Measurements from ENCODE around the gene KRTAP10-6. TPM values are rescaled to one million over a fixed set of nuclear protein-coding genes. Genes with fewer than 3 reads are reported as not detected.
"Not testable (repeated sequence)": the region's sequence is repeated elsewhere in the genome, so short reads cannot be mapped to it uniquely, and the experiment has no call there.

The KRTAP10-6 gene
- total RNA-seq, 2 experiments from 2014 or later = not detected

- Mint-ChIP-seq H3K27ac (no peak overlapping the region), H3K27me3 (peaks cover 35% of the 10 kb centered on the region), H3K4me1 (peaks cover 14% of the 10 kb centered on the region), H3K9me3 (ENCODE audit: low read depth) (peaks cover 21% of the 10 kb centered on the region), H3K36me3 (peaks cover 9% of the 10 kb centered on the region), H3K4me3 (no peak overlapping the region)
- CTCF ChIA-PET = interaction anchor here (0.9 to 1.1 kb wide), 2 partner anchors 73 to 210 kb away, joined by 4 read pairs; no protein-coding TSS in a partner anchor
- ATAC-seq (peak; percentile 83), DNase-seq (peak; percentile 72)
Measured at GRCh38 chr21:44583800-44584147, 8.5 kb downstream of the KRTAP10-6 start.

- Mint-ChIP-seq H3K36me3 (peaks cover 9% of the 10 kb centered on the region), H3K4me3 (no peak overlapping the region), H3K9me3 (ENCODE audit: low read depth) (peaks cover 22% of the 10 kb centered on the region), H3K27me3 (peaks cover 34% of the 10 kb centered on the region), H3K27ac (no peak overlapping the region), H3K4me1 (peaks cover 14% of the 10 kb centered on the region)
- ATAC-seq (no peak), DNase-seq (no peak)
- CTCF ChIA-PET = interaction anchor here (0.9 to 1.1 kb wide), 2 partner anchors 73 to 210 kb away, joined by 4 read pairs; no protein-coding TSS in a partner anchor
Measured at GRCh38 chr21:44583089-44583799, 9.1 kb downstream of the KRTAP10-6 start.

DNA sequence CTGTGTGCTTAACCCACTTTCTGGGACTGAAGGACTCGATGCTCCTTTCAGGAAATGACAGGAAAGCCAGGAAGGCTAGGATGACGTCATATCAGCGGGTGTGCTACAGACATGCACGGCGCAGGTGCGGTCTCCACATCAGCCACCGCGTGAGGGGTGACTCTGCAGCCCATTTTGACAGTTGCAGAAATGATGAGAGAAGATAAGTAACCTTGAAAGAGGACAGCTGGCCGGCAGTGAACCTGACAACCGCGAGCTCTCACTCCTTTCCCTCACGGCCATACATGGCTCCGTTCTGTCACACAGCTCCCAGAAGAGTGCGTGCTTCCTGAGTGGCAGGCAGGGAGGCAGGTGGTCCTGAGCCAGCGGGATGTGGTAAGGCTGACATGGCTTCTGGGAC is 10.2 kb downstream of the KRTAP10-6 start:
- no peak overlapping the region for H3K4me3 Mint-ChIP-seq
- ATAC-seq (no peak), DNase-seq (no peak)
- H3K4me1 Mint-ChIP-seq = peaks cover 14% of the 10 kb centered on the region
- peaks cover 25% of the 10 kb centered on the region for H3K27me3 Mint-ChIP-seq
- CTCF ChIA-PET = no interaction called here
- peaks cover 32% of the 10 kb centered on the region for H3K9me3 Mint-ChIP-seq (ENCODE audit: low read depth)
- no peak overlapping the region for H3K27ac Mint-ChIP-seq
- peaks cover 15% of the 10 kb centered on the region for H3K36me3 Mint-ChIP-seq

DNA sequence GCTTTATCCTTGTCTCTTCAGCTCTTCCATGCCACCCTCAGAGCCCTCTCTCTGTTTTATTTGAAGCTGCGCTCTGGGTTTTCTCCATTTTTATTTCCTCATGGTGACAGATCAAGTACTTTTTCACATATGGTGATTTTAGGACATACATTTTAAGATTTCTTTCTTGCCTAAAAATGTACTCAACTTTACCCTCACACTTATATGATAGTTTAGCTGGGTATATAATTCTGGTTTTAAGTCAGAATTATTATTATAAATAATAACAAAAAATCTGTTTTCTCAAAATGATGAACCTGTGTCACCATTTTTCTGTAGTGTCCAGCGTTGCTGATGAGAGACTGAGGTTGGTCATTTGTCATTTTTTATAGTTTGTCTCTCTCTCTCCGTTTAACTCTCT is 11.1 kb downstream of the KRTAP10-6 start:
- Mint-ChIP-seq H3K9me3 (ENCODE audit: low read depth) (peaks cover 32% of the 10 kb centered on the region), H3K4me3 (no peak overlapping the region), H3K27ac (no peak overlapping the region), H3K27me3 (peaks cover 16% of the 10 kb centered on the region), H3K36me3 (peaks cover 15% of the 10 kb centered on the region), H3K4me1 (peaks cover 14% of the 10 kb centered on the region)
- ATAC-seq (no peak), DNase-seq (no peak)
- CTCF ChIA-PET = interaction anchor here (1.1 to 1.8 kb wide), 2 partner anchors 70 to 213 kb away, joined by 3 to 4 read pairs; no protein-coding TSS in a partner anchor

- peaks cover 15% of the 10 kb centered on the region for H3K36me3 Mint-ChIP-seq
- not testable (repeated sequence) for H3K27me3 Mint-ChIP-seq, H3K27ac Mint-ChIP-seq, H3K4me3 Mint-ChIP-seq, DNase-seq, ATAC-seq
- CTCF ChIA-PET = interaction anchor here (1.8 kb wide), 1 partner anchor 213 kb away, joined by 4 read pairs; no protein-coding TSS in a partner anchor
- H3K4me1 Mint-ChIP-seq = peaks cover 14% of the 10 kb centered on the region
- H3K9me3 Mint-ChIP-seq (ENCODE audit: low read depth) = peaks cover 34% of the 10 kb centered on the region
Measured at GRCh38 chr21:44580231-44580821, 12.0 kb downstream of the KRTAP10-6 start, which contains the start of gene KRTAP10-5. KRTAP10-5 (minus strand) TSS chr21:44580604; CDS start chr21:44580578, 26 bp downstream.

DNA sequence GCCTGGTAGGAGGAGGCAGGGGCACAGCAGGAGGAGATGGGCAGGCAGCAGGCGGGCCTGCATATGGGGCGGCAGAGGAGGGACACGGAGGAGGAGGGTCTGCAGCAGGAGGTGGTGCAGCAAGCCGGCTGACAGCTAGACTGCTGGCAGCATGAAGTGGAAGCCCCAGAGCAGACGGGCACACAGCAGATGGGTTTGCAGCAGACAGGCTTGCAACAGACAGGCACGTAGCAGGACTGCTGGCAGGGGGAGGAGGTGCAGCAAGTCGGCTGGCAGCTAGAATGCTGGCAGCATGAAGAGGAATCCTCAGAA is 12.5 kb downstream of the KRTAP10-6 start:
- H3K4me1 Mint-ChIP-seq = peaks cover 14% of the 10 kb centered on the region
- H3K27me3 Mint-ChIP-seq = peaks cover 7% of the 10 kb centered on the region
- DNase-seq (no peak), ATAC-seq (no peak)
- peaks cover 34% of the 10 kb centered on the region for H3K9me3 Mint-ChIP-seq (ENCODE audit: low read depth)
- no peak overlapping the region for H3K4me3 Mint-ChIP-seq
- no peak overlapping the region for H3K27ac Mint-ChIP-seq
- peaks cover 15% of the 10 kb centered on the region for H3K36me3 Mint-ChIP-seq
- CTCF ChIA-PET = interaction anchor here (1.8 kb wide), 1 partner anchor 214 kb away, joined by 4 read pairs; no protein-coding TSS in a partner anchor

- Mint-ChIP-seq H3K9me3 (ENCODE audit: low read depth) (peaks cover 34% of the 10 kb centered on the region), H3K27ac (no peak overlapping the region)
- DNase-seq = peak; percentile 11
Measured at GRCh38 chr21:44579056-44579832, 13.1 kb downstream of the KRTAP10-6 start.

GRCh38 chr21:44578371-44579055 is 13.8 kb downstream of the KRTAP10-6 start:
- Mint-ChIP-seq H3K9me3 (ENCODE audit: low read depth) (peaks cover 34% of the 10 kb centered on the region), H3K27me3 (peaks cover 3% of the 10 kb centered on the region), H3K4me3 (no peak overlapping the region), H3K36me3 (peaks cover 15% of the 10 kb centered on the region), H3K27ac (no peak overlapping the region), H3K4me1 (peaks cover 4% of the 10 kb centered on the region)
- DNase-seq (peak; percentile 33), ATAC-seq (no peak)
- CTCF ChIA-PET = no interaction called here

More at GRCh38 chr21:44579056-44579832, 13.1 kb downstream of the KRTAP10-6 start:
- ATAC-seq = no peak
- Mint-ChIP-seq H3K36me3 (peaks cover 15% of the 10 kb centered on the region), H3K27me3 (peaks cover 5% of the 10 kb centered on the region), H3K4me3 (no peak overlapping the region), H3K4me1 (peaks cover 11% of the 10 kb centered on the region)
- CTCF ChIA-PET = interaction anchor here (1.8 kb wide), 1 partner anchor 214 kb away, joined by 4 read pairs; no protein-coding TSS in a partner anchor

DNA sequence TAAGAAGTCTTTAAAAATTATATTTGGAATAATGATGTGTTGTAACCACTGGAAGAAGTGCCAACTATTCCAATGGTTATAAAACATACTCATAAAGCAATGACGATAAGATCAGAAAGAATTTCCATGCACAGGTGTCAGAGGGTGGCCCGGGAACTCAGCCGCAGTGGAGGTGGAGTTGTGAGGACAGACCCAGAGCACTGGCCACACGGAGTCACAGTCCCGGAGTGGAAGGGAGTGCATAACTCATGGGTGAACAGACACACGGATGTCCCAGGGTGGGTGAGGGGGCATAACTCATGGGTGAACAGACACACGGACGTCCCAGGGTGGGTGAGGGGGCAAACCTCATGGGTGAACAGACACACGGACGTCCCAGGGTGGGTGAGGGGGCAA is 16.3 kb downstream of the KRTAP10-6 start:
- Mint-ChIP-seq H3K9me3 (ENCODE audit: low read depth) (peaks cover 24% of the 10 kb centered on the region), H3K4me1 (no peaks in the 10 kb centered on the region), H3K36me3 (peaks cover 12% of the 10 kb centered on the region), H3K27me3 (peaks cover 3% of the 10 kb centered on the region), H3K4me3 (no peak overlapping the region), H3K27ac (no peak overlapping the region)
- no peak for ATAC-seq
- CTCF ChIA-PET = no interaction called here
- peak; percentile 12 for DNase-seq

DNA sequence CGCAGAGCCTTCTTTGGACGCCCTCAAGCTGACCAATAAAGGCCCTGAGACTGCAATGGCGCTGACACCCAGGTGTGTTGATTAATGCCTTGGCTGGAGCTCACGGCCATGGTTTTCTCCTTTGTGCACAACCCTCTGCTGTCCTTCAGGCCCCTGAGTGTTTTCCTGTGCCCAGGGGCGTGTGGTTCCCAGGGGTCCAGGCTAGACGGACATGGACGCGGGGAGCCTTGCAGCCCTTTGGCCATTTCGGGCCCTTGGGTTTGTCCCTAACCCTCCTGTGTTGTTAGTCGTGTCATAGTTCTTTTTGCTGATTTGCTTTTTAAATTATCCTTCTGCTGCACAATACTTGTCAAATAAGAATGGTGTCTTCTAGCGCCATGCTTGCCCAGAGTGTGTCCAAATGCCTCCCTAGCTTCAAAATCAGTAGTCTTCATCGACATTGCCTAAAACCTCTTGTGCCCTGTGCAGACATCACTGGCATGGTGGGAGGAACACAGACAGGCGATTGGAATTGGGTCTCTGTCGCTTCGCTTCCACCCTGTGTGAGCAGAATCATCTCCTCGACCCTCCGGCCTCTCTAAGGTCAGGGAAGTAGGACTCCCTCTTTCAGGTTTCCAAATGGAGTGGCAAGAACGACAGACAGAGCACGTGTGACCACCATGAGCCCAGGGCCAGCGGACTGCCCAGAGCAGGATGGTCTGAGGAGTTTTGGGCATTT is 16.8 kb downstream of the KRTAP10-6 start:
- DNase-seq (peak; percentile 25), ATAC-seq (no peak)
- Mint-ChIP-seq H3K4me3 (no peak overlapping the region), H3K27ac (no peak overlapping the region), H3K27me3 (peaks cover 3% of the 10 kb centered on the region), H3K9me3 (ENCODE audit: low read depth) (peaks cover 21% of the 10 kb centered on the region), H3K4me1 (no peaks in the 10 kb centered on the region), H3K36me3 (peaks cover 11% of the 10 kb centered on the region)
- CTCF ChIA-PET = interaction anchor here (1.0 to 1.1 kb wide), 2 partner anchors 28 to 218 kb away, joined by 3 to 5 read pairs; no protein-coding TSS in a partner anchor

DNA sequence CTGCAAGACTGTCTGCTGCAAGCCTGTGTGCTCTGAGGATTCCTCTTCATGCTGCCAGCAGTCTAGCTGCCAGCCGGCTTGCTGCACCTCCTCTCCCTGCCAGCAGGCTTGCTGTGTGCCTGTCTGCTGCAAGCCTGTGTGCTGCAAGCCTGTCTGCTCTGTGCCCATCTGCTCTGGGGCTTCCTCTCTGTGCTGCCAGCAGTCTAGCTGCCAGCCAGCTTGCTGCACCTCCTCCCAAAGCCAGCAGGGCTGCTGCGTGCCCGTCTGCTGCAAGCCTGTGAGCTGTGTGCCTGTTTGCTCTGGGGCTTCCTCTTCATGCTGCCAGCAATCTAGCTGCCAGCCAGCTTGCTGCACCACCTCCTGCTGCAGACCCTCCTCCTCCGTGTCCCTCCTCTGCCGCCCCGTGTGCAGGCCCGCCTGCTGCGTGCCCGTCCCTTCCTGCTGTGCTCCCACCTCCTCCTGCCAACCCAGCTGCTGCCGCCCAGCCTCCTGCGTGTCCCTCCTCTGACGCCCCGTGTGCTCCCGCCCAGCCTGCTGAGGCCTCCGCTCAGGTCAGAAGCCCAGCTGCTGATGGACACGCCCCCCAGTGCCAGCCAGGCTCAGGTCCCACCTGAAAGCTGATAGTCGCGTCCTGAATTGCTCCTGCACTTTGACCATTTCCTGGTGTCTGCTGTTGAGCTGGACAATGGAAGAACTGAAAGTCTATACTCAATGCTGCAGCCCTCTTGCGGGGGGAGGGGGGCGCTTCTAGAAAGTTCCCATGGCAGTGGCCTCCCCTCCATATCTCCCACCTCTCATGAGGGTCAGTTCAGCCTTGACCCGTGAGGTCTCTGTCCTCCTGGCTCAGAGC is 17.6 kb downstream of the KRTAP10-6 start:
- peaks cover 16% of the 10 kb centered on the region for H3K9me3 Mint-ChIP-seq (ENCODE audit: low read depth)
- DNase-seq (peak; percentile 35), ATAC-seq (no peak)
- peaks cover 3% of the 10 kb centered on the region for H3K27me3 Mint-ChIP-seq
- H3K27ac Mint-ChIP-seq = no peak overlapping the region
- H3K36me3 Mint-ChIP-seq = peaks cover 8% of the 10 kb centered on the region
- H3K4me1 Mint-ChIP-seq = no peaks in the 10 kb centered on the region
- CTCF ChIA-PET = interaction anchor here (0.7 to 1.1 kb wide), 3 partner anchors 27 to 219 kb away, joined by 3 to 5 read pairs (median 4); no protein-coding TSS in a partner anchor
- H3K4me3 Mint-ChIP-seq = no peak overlapping the region

Measured in activated CD8-positive, alpha-beta memory T cell treated with anti-CD3 and anti-CD28 coated beads, Interleukin-2, amount 10 ng/mL, durations not matched to agents 7 days and 5 days (primary cell).